Peyer's patch (tissue), 4 donors: Measurements from ENCODE around the gene CRAMP1.

ENCODE experiments used
- POLR2A ChIP-seq, 2 donors: fragments of 450-650 bp; IDR thresholded peaks; one replicate each; pipeline ENCODE4 v1.5.1; 2017; ENCODE audit warnings: antibody characterized with exemption in 2 of 2, mild to moderate bottlenecking in 2 of 2, moderate library complexity in 2 of 2
- TF ChIP-seq, protein P1 (sequence below), 6 experiments: fragments of 450-650 bp in 4 of 6; fragments of 200-600 bp in 2 of 6; sonication (generic) in 1 of 6; IDR thresholded peaks; one replicate each; pipeline ENCODE4 v1.5.1; 2017 to 2019; ENCODE audit warnings: antibody characterized with exemption in 6 of 6, mild to moderate bottlenecking in 3 of 6, moderate library complexity in 1 of 6

DNA sequence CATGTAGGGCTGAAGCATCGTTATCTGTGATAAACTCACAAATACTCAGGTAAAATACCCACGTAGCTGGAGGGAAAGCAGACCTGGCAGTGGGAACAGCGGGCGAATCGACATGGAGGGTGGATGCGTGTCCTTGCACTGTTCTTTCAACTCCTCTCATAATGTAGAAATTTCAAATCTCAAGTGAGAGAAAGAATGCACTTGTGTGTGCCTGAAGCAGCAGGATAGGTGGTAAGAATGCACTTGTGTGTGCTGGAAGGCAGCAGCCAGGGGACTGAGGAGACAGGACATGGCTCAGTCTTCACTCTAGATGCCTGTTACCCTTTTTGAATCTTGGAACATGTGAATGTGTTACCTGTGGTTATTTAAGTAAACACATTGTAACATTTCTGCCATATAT is 10.7 kb upstream of the CRAMP1 start:
- no peak for TF ChIP-seq POLR2A (IDR thresholded peaks at IDR 0.05)
- TF ChIP-seq, protein P1, sequence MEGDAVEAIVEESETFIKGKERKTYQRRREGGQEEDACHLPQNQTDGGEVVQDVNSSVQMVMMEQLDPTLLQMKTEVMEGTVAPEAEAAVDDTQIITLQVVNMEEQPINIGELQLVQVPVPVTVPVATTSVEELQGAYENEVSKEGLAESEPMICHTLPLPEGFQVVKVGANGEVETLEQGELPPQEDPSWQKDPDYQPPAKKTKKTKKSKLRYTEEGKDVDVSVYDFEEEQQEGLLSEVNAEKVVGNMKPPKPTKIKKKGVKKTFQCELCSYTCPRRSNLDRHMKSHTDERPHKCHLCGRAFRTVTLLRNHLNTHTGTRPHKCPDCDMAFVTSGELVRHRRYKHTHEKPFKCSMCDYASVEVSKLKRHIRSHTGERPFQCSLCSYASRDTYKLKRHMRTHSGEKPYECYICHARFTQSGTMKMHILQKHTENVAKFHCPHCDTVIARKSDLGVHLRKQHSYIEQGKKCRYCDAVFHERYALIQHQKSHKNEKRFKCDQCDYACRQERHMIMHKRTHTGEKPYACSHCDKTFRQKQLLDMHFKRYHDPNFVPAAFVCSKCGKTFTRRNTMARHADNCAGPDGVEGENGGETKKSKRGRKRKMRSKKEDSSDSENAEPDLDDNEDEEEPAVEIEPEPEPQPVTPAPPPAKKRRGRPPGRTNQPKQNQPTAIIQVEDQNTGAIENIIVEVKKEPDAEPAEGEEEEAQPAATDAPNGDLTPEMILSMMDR (IDR thresholded peaks at IDR 0.05) = no peak
